ENCODE measurements around the gene DTNB.

GRCh38 chr2:25489631-25490030 lies 183.7 kb downstream of the DTNB start:
- TF ChIP-seq, protein P1, sequence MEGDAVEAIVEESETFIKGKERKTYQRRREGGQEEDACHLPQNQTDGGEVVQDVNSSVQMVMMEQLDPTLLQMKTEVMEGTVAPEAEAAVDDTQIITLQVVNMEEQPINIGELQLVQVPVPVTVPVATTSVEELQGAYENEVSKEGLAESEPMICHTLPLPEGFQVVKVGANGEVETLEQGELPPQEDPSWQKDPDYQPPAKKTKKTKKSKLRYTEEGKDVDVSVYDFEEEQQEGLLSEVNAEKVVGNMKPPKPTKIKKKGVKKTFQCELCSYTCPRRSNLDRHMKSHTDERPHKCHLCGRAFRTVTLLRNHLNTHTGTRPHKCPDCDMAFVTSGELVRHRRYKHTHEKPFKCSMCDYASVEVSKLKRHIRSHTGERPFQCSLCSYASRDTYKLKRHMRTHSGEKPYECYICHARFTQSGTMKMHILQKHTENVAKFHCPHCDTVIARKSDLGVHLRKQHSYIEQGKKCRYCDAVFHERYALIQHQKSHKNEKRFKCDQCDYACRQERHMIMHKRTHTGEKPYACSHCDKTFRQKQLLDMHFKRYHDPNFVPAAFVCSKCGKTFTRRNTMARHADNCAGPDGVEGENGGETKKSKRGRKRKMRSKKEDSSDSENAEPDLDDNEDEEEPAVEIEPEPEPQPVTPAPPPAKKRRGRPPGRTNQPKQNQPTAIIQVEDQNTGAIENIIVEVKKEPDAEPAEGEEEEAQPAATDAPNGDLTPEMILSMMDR (IDR thresholded peaks at IDR 0.05; ENCODE audit: insufficient read depth, low read length): no peak
- TF ChIP-seq POLR2AphosphoS5 (IDR thresholded peaks at IDR 0.05; ENCODE audit: low read depth) (no peak), GABPA (IDR thresholded peaks at IDR 0.05; ENCODE audit: low read depth) (no peak), SPI1 (IDR thresholded peaks at IDR 0.05; ENCODE audit: borderline replicate concordance, low read depth) (no peak)
